WTC11 (cell line): ENCODE data around the gene CMC1. TPM values are rescaled to one million over a fixed set of nuclear protein-coding genes. Genes with fewer than 3 reads are reported as not detected.

Experiments used
- ATAC-seq: fragments of 200-7000 bp; cut with Tn5 transposase; 2 replicates; pipeline ENCODE4 v1.10.0; 2021; ENCODE audit warnings: mild to moderate bottlenecking, moderate library complexity
- CTCF ChIA-PET: fragments of 300-600 bp; sonication (Branson Sonifier 250); formaldehyde crosslinking; loops from one replicate; lab custom pipeline; 2021; ENCODE audit warnings: antibody characterized with exemption; lab: Charles Lee
- POLR2A ChIA-PET: fragments of 350-600 bp; sonication (Branson Sonifier 250); formaldehyde crosslinking; loops from one replicate; lab custom pipeline; 2021; ENCODE audit warnings: antibody characterized with exemption; lab: Charles Lee
- DNase-seq: peaks from one replicate; pipeline ENCODE4 v3.0.0; 2021; ENCODE audit warnings: low spot score
- H3K27ac Mint-ChIP-seq: 2 replicates; pipeline ENCODE4 v1.8.0; 2021; ENCODE audit warnings: mixed read lengths
- H3K27me3 Mint-ChIP-seq: 2 replicates; pipeline ENCODE4 v1.8.0; 2021; ENCODE audit warnings: low read depth, mild to moderate bottlenecking, moderate library complexity, mixed read lengths
- H3K36me3 Mint-ChIP-seq: 2 replicates; pipeline ENCODE4 v1.8.0; 2021; ENCODE audit warnings: mixed read lengths
- H3K4me1 Mint-ChIP-seq: 2 replicates; pipeline ENCODE4 v1.8.0; 2022; ENCODE audit warnings: mixed read lengths
- H3K4me3 Mint-ChIP-seq: 2 replicates; pipeline ENCODE4 v1.8.0; 2021; ENCODE audit warnings: mild to moderate bottlenecking, moderate library complexity, mixed read lengths
- H3K9me3 Mint-ChIP-seq: 2 replicates; pipeline ENCODE4 v1.8.0; 2021; ENCODE audit warnings: mixed read lengths
- ATF3 ChIP-seq: sonication (generic); formaldehyde crosslinking; conservative IDR thresholded peaks from 2 replicates; pipeline ENCODE4 v1.8.1; 2022; ENCODE audit warnings: mild to moderate bottlenecking, missing genetic modification reagents
- ATF6 ChIP-seq: sonication (generic); formaldehyde crosslinking; IDR thresholded peaks from 2 replicates; pipeline ENCODE4 v1.8.1; 2023; ENCODE audit warnings: mild to moderate bottlenecking, missing genetic modification reagents
- CBFB ChIP-seq: sonication (generic); formaldehyde crosslinking; IDR thresholded peaks from 2 replicates; pipeline ENCODE4 v1.8.1; 2022; ENCODE audit warnings: mild to moderate bottlenecking, low read depth, missing genetic modification reagents
- CDX4 ChIP-seq: fragments of 250-450 bp; sonication (Bioruptor Pico); IDR thresholded peaks from 2 replicates; pipeline ENCODE4 v1.9.0; 2021; ENCODE audit warnings: moderate library complexity, mild to moderate bottlenecking, inconsistent platforms, borderline replicate concordance
- CREB1 ChIP-seq: sonication (generic); formaldehyde crosslinking; IDR thresholded peaks from 2 replicates; pipeline ENCODE4 v1.8.0; 2023; ENCODE audit warnings: mild to moderate bottlenecking, missing genetic modification reagents
- CTCF ChIP-seq: fragments of 200-600 bp; IDR thresholded peaks from 2 replicates; pipeline ENCODE4 v1.8.0; 2022; ENCODE audit warnings: antibody characterized with exemption
- ELF4 ChIP-seq: sonication (generic); formaldehyde crosslinking; IDR thresholded peaks from 2 replicates; pipeline ENCODE4 v1.8.1; 2022; ENCODE audit warnings: low read depth, mild to moderate bottlenecking, moderate library complexity, missing genetic modification reagents
- FOXK1 ChIP-seq: sonication (generic); formaldehyde crosslinking; IDR thresholded peaks from 2 replicates; pipeline ENCODE4 v1.8.0; 2022; ENCODE audit warnings: mild to moderate bottlenecking, moderate library complexity, missing genetic modification reagents
- FOXP1 ChIP-seq: sonication (generic); formaldehyde crosslinking; IDR thresholded peaks from 2 replicates; pipeline ENCODE4 v1.8.0; 2022; ENCODE audit warnings: missing genetic modification reagents, mild to moderate bottlenecking, moderate library complexity, borderline replicate concordance
- GRHL2 ChIP-seq: fragments of 250-450 bp; sonication (Bioruptor Pico); IDR thresholded peaks from 2 replicates; pipeline ENCODE4 v1.8.0; 2022; ENCODE audit warnings: mild to moderate bottlenecking, moderate library complexity; ENCODE audit not compliant: insufficient replicate concordance, severe bottlenecking
- GTF2I ChIP-seq: fragments of 250-450 bp; sonication (Bioruptor Pico); conservative IDR thresholded peaks from 2 replicates; pipeline ENCODE4 v1.4.0; 2021; ENCODE audit warnings: mild to moderate bottlenecking
- IRF1 ChIP-seq: sonication (generic); formaldehyde crosslinking; IDR thresholded peaks from 2 replicates; pipeline ENCODE4 v1.8.0; 2023; ENCODE audit warnings: missing genetic modification reagents
- JAZF1 ChIP-seq: fragments of 250-450 bp; sonication (Bioruptor Pico); IDR thresholded peaks from 2 replicates; pipeline ENCODE4 v1.9.0; 2021; ENCODE audit warnings: moderate library complexity, mild to moderate bottlenecking, inconsistent platforms
- MAX ChIP-seq: sonication (generic); formaldehyde crosslinking; IDR thresholded peaks from 2 replicates; pipeline ENCODE4 v1.8.0; 2022; ENCODE audit warnings: mild to moderate bottlenecking, missing genetic modification reagents
- NFYB ChIP-seq: sonication (generic); formaldehyde crosslinking; conservative IDR thresholded peaks from 2 replicates; pipeline ENCODE4 v1.8.0; 2022; ENCODE audit warnings: low read depth, missing genetic modification reagents
- PREB ChIP-seq: sonication (generic); formaldehyde crosslinking; IDR thresholded peaks from 2 replicates; pipeline ENCODE4 v1.8.1; 2022; ENCODE audit warnings: mild to moderate bottlenecking, missing genetic modification reagents, moderate library complexity, borderline replicate concordance
- RELA ChIP-seq: sonication (generic); formaldehyde crosslinking; IDR thresholded peaks from 2 replicates; pipeline ENCODE4 v1.8.1; 2022; ENCODE audit warnings: missing genetic modification reagents, mild to moderate bottlenecking, borderline replicate concordance
- RORB ChIP-seq: fragments of 250-450 bp; sonication (Bioruptor Pico); IDR thresholded peaks from 2 replicates; pipeline ENCODE4 v1.9.0; 2021; ENCODE audit warnings: mild to moderate bottlenecking
- SMAD4 ChIP-seq: sonication (generic); formaldehyde crosslinking; IDR thresholded peaks from 2 replicates; pipeline ENCODE4 v1.8.0; 2022; ENCODE audit warnings: mild to moderate bottlenecking, missing genetic modification reagents
- ZNF121 ChIP-seq: sonication (generic); formaldehyde crosslinking; IDR thresholded peaks from 2 replicates; pipeline ENCODE4 v1.8.0; 2023; ENCODE audit warnings: missing genetic modification reagents
- ZNF219 ChIP-seq: sonication (generic); formaldehyde crosslinking; IDR thresholded peaks from 2 replicates; pipeline ENCODE4 v1.8.0; 2023; ENCODE audit warnings: missing genetic modification reagents, mild to moderate bottlenecking, borderline replicate concordance
- ZNF232 ChIP-seq: sonication (generic); formaldehyde crosslinking; IDR thresholded peaks from 2 replicates; pipeline ENCODE4 v1.8.0; 2022; ENCODE audit warnings: mild to moderate bottlenecking, missing genetic modification reagents
- total RNA-seq: library from RNA; stranded (reverse); gene quantifications from 3 replicates; pipeline ENCODE4 v1.2.3, GENCODE V29; 2021

Gene CMC1
- total RNA-seq, 1 experiment from 2014 or later = 25.3 TPM

- TF ChIP-seq CBFB (CRISPR knock-in tag) (no peak), NFYB (CRISPR knock-in tag) (no peak), SMAD4 (CRISPR knock-in tag) (no peak), GTF2I (no peak), ZNF121 (no peak)
Measured at GRCh38 chr3:28299705-28300104, 58.3 kb downstream of the CMC1 start (continued).

- CTCF ChIA-PET = interaction anchor here (0.5 kb wide), 1 partner anchor 589 kb away, joined by 4 read pairs; no protein-coding TSS in a partner anchor
- Mint-ChIP-seq H3K36me3 (no peaks in the 10 kb centered on the region), H3K9me3 (no peaks in the 10 kb centered on the region), H3K27ac (no peak overlapping the region), H3K4me3 (no peak overlapping the region), H3K4me1 (peaks cover 6% of the 10 kb centered on the region), H3K27me3 (no peaks in the 10 kb centered on the region)
- DNase-seq (no peak), ATAC-seq (no peak)
- POLR2A ChIA-PET = interaction anchor here (0.6 kb wide), 1 partner anchor 660 kb away, joined by 3 read pairs; no protein-coding TSS in a partner anchor
- TF ChIP-seq ELF4 (CRISPR knock-in tag) = no peak
- no peak for TF ChIP-seq FOXP1 (CRISPR knock-in tag)
- TF ChIP-seq CDX4 = no peak
- TF ChIP-seq GRHL2 = no peak
- no peak for TF ChIP-seq ATF3 (CRISPR knock-in tag)
- no peak for TF ChIP-seq MAX (CRISPR knock-in tag)
- TF ChIP-seq JAZF1 = no peak
- no peak for TF ChIP-seq FOXK1
- TF ChIP-seq ZNF232 = no peak
- TF ChIP-seq PREB (CRISPR knock-in tag) = no peak
- TF ChIP-seq ATF6 (CRISPR knock-in tag) = no peak
- no peak for TF ChIP-seq CREB1 (CRISPR knock-in tag)
- no peak for TF ChIP-seq CTCF
- no peak for TF ChIP-seq RELA (CRISPR knock-in tag)
- TF ChIP-seq RORB (CRISPR knock-in tag) = no peak
- no peak for TF ChIP-seq IRF1
- TF ChIP-seq ZNF219 (CRISPR knock-in tag) = no peak
Measured at GRCh38 chr3:28300345-28300962, 59.0 kb downstream of the CMC1 start.
